SK-N-SH treated with all-trans-retinoic acid at 6 μM for 48 hours (cell line): ENCODE measurements around the gene MMP11.

Experiments used
- ESRRG ChIP-seq: fragments of 250-450 bp; sonication (Bioruptor Pico); IDR thresholded peaks from 2 replicates; pipeline ENCODE4 v1.6.1; 2021; ENCODE audit warnings: mild to moderate bottlenecking
- OSR1 ChIP-seq: fragments of 250-450 bp; sonication (Bioruptor Pico); IDR thresholded peaks from 2 replicates; pipeline ENCODE4 v1.8.0; 2022; ENCODE audit warnings: moderate library complexity, mild to moderate bottlenecking, inconsistent platforms

DNA sequence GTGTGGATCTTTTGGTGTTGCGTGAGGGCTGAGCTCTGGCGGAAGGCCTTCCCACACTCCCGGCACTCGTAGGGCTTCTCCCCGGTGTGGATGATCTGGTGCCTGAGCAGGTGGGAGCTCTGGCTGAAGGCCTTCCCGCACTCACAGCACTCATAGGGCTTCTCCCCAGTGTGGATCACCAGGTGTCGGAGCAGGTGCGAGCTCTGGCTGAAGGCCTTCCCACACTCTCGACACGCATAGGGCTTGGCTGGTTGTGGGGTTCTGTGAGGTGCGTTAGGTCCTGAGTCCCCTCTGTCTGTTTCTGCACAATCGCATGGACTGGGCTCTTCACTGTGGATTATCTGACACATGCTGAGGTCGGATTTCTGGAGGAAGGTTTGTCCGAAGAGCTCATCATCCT lies 28.2 kb upstream of the MMP11 start:
- TF ChIP-seq ESRRG (CRISPR knock-in tag) (no peak), OSR1 (CRISPR knock-in tag) (no peak)
